ELF-1 (cell line): ENCODE results near the gene PLA2G2E.
A peak's percentile ranks its signal among the peaks of the same experiment; 100 is the strongest.
"Not testable (repeated sequence)": the region's sequence is repeated elsewhere in the genome, so short reads cannot be mapped to it uniquely, and the experiment has no call there.

Experiments
- DNase-seq: peaks from one replicate; pipeline ENCODE4 v3.0.0-alpha.2; 2016; ENCODE audit warnings: low read depth, low spot score

PLA2G2E gene

GRCh38 chr1:19932866-19933265 lies 9.4 kb upstream of the PLA2G2E start:
- DNase-seq = no peak

- not testable (repeated sequence) for DNase-seq
Measured at GRCh38 chr1:19927130-19927421, 3.7 kb upstream of the PLA2G2E start.

GRCh38 chr1:19926296-19927129 lies 3.1 kb upstream of the PLA2G2E start:
- no peak for DNase-seq

- DNase-seq = no peak
Measured at GRCh38 chr1:19925342-19926070, 2.1 kb upstream of the PLA2G2E start.

- DNase-seq = no peak
Measured at GRCh38 chr1:19923953-19924346, 533 bp upstream of the PLA2G2E start.

GRCh38 chr1:19922015-19922688 lies 1.3 kb downstream of the PLA2G2E start:
- DNase-seq = no peak

- DNase-seq = no peak
Measured at GRCh38 chr1:19921310-19921709, 2.1 kb downstream of the PLA2G2E start.

- DNase-seq = no peak
Measured at GRCh38 chr1:19920132-19920710, 3.2 kb downstream of the PLA2G2E start.

GRCh38 chr1:19918057-19918456 lies 5.4 kb downstream of the PLA2G2E start:
- peak; percentile 84 for DNase-seq

GRCh38 chr1:19910650-19911049 lies 12.8 kb downstream of the PLA2G2E start:
- no peak for DNase-seq

- DNase-seq = no peak
Measured at GRCh38 chr1:19909971-19910370, 13.4 kb downstream of the PLA2G2E start.

GRCh38 chr1:19909392-19909791 lies 14.0 kb downstream of the PLA2G2E start:
- no peak for DNase-seq

- DNase-seq = no peak
Measured at GRCh38 chr1:19907456-19907855, 16.0 kb downstream of the PLA2G2E start.

GRCh38 chr1:19903621-19904020 lies 19.8 kb downstream of the PLA2G2E start:
- no peak for DNase-seq

- no peak for DNase-seq
Measured at GRCh38 chr1:19901653-19902052, 21.8 kb downstream of the PLA2G2E start.

GRCh38 chr1:19894218-19894617 lies 29.2 kb downstream of the PLA2G2E start:
- no peak for DNase-seq

- DNase-seq = no peak
Measured at GRCh38 chr1:19893687-19894086, 29.7 kb downstream of the PLA2G2E start.

- no peak for DNase-seq
Measured at GRCh38 chr1:19892628-19893168, 30.7 kb downstream of the PLA2G2E start.

GRCh38 chr1:19892129-19892528 lies 31.3 kb downstream of the PLA2G2E start:
- no peak for DNase-seq

GRCh38 chr1:19889656-19890055 lies 33.8 kb downstream of the PLA2G2E start:
- DNase-seq = no peak

- DNase-seq = no peak
Measured at GRCh38 chr1:19888112-19888511, 35.3 kb downstream of the PLA2G2E start.

GRCh38 chr1:19885821-19886220 lies 37.6 kb downstream of the PLA2G2E start:
- DNase-seq = no peak
